ENCODE data around the gene TWF2. TPM values are rescaled to one million over a fixed set of nuclear protein-coding genes. Genes with fewer than 3 reads are reported as not detected.

TWF2 gene
- total RNA-seq, 4 donors from 2014 or later = 45.9 to 105 (median 50.2) TPM

- Histone ChIP-seq H3K36me3 (no peaks in the 10 kb centered on the region), H3K27me3 (no peaks in the 10 kb centered on the region), H3K27ac (no peak overlapping the region), H3K4me3 (no peak overlapping the region), H3K9me3 (no peaks in the 10 kb centered on the region), H3K4me1 (peaks cover 4 to 10% of the 10 kb centered on the region in 2 donors)
- peak; percentile 89 to 90 for DNase-seq
- peak; percentile 86 to 95 (median 88) for TF ChIP-seq CTCF (IDR thresholded peaks at IDR 0.05)
- TF ChIP-seq POLR2A (IDR thresholded peaks at IDR 0.05) = no peak
- intact Hi-C loops (cut with DNase I; ENCODE audit: low total_unique reads) = loop anchor here (5.0 kb wide), 1 partner anchor 122 kb away; no protein-coding TSS in a partner anchor
Measured at GRCh38 chr3:52220380-52221026, 18.5 kb downstream of the TWF2 start.

- peak in 1 of 4 experiments; percentile 11 for TF ChIP-seq CTCF (IDR thresholded peaks at IDR 0.05)
- no peak for TF ChIP-seq POLR2A (IDR thresholded peaks at IDR 0.05)
- Histone ChIP-seq H3K27ac (peak overlapping the region; percentile 25 to 79), H3K36me3 (no peaks in the 10 kb centered on the region), H3K27me3 (no peaks in the 10 kb centered on the region), H3K4me1 (peaks cover 4 to 10% of the 10 kb centered on the region in 2 donors), H3K4me3 (no peak overlapping the region), H3K9me3 (no peaks in the 10 kb centered on the region)
- no peak for DNase-seq
- intact Hi-C loops (cut with DNase I; ENCODE audit: low total_unique reads) = no loop called here
Measured at GRCh38 chr3:52218937-52219650, 19.9 kb downstream of the TWF2 start.

- Histone ChIP-seq H3K27me3 (no peaks in the 10 kb centered on the region), H3K4me1 (peaks cover 4 to 10% of the 10 kb centered on the region in 2 donors), H3K4me3 (no peak overlapping the region), H3K9me3 (no peaks in the 10 kb centered on the region), H3K36me3 (no peaks in the 10 kb centered on the region), H3K27ac (peak overlapping the region in 1 of 2 donors; percentile 79)
- DNase-seq = no peak
- TF ChIP-seq CTCF (IDR thresholded peaks at IDR 0.05) = no peak
- no peak for TF ChIP-seq POLR2A (IDR thresholded peaks at IDR 0.05)
- intact Hi-C loops (cut with DNase I; ENCODE audit: low total_unique reads) = no loop called here
Measured at GRCh38 chr3:52218454-52218853, 20.5 kb downstream of the TWF2 start.

- Histone ChIP-seq H3K9me3 (no peaks in the 10 kb centered on the region), H3K27me3 (no peaks in the 10 kb centered on the region), H3K4me1 (peaks cover 4 to 10% of the 10 kb centered on the region in 2 donors), H3K36me3 (no peaks in the 10 kb centered on the region), H3K4me3 (no peak overlapping the region), H3K27ac (peak overlapping the region; percentile 39 to 79)
- intact Hi-C loops (cut with DNase I; ENCODE audit: low total_unique reads) = no loop called here
- no peak for TF ChIP-seq CTCF (IDR thresholded peaks at IDR 0.05)
- TF ChIP-seq POLR2A (IDR thresholded peaks at IDR 0.05) = no peak
- DNase-seq = no peak
Measured at GRCh38 chr3:52218026-52218425, 20.9 kb downstream of the TWF2 start.

GRCh38 chr3:52217409-52217805 is 21.6 kb downstream of the TWF2 start:
- Histone ChIP-seq H3K4me1 (peaks cover 4 to 10% of the 10 kb centered on the region in 2 donors), H3K9me3 (no peaks in the 10 kb centered on the region), H3K27me3 (no peaks in the 10 kb centered on the region), H3K27ac (peak overlapping the region; percentile 39 to 79), H3K4me3 (no peak overlapping the region), H3K36me3 (no peaks in the 10 kb centered on the region)
- intact Hi-C loops (cut with DNase I; ENCODE audit: low total_unique reads) = no loop called here
- no peak for DNase-seq
- no peak for TF ChIP-seq CTCF (IDR thresholded peaks at IDR 0.05)
- TF ChIP-seq POLR2A (IDR thresholded peaks at IDR 0.05) = no peak
